ENCODE measurements around the gene CENPT. TPM values are rescaled to one million over a fixed set of nuclear protein-coding genes. Genes with fewer than 3 reads are reported as not detected.

Gene CENPT
- total and polyA plus RNA-seq, 10 of the 15 experiments (the other 5 are each of a cell fraction or from before 2014, with no cell fraction given): 1.1 to 45.7 (median 24.5) TPM

DNA sequence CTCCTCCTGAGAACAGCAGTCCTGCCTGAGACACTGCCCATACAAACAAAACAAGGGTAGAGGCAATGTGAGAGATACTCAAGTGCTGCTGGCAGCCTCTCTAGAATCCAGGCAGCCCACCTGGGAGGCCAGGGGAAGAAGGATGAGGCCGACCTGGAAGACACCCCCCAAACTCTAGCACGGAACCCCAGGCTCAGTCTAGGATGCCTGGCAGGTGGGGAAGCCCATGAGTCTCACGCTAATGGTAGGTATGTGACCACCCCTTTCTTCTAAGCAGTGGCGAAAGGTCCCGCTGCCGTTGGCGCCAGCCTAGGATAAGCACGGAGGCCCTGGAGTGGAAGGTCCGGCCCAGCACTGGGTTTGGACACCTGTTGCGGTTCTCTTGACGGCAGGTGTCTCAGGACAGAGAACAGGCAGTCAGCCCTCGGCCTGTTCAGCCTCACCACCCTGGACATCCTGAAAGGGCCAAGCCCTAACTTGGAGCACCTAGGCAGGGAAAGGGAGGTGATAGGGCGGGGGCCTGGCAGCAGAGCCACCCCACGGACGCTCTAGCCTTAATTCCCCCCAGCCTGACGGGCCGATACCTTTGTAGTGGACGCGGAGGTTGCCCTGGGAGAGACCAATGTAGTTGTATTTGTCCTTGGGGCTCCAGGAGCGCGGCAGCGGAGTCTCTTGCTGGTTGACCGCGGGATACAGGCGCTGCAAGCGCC is 41.6 kb downstream of the CENPT start (continued):
- TF ChIP-seq YBX1 (IDR thresholded peaks at IDR 0.05): no peak
- no peak for TF ChIP-seq RCOR1 (conservative IDR thresholded peaks at IDR 0.05; ENCODE audit: low read depth, low read length)
- TF ChIP-seq, protein P1, sequence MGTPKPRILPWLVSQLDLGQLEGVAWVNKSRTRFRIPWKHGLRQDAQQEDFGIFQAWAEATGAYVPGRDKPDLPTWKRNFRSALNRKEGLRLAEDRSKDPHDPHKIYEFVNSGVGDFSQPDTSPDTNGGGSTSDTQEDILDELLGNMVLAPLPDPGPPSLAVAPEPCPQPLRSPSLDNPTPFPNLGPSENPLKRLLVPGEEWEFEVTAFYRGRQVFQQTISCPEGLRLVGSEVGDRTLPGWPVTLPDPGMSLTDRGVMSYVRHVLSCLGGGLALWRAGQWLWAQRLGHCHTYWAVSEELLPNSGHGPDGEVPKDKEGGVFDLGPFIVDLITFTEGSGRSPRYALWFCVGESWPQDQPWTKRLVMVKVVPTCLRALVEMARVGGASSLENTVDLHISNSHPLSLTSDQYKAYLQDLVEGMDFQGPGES (IDR thresholded peaks at IDR 0.05): no peak
- TF ChIP-seq JUND (IDR thresholded peaks at IDR 0.05; ENCODE audit: low read depth, low read length): no peak
- no peak for TF ChIP-seq IKZF1 (conservative IDR thresholded peaks at IDR 0.05)
- TF ChIP-seq BCL11A (IDR thresholded peaks at IDR 0.05; ENCODE audit: low read depth, low read length): no peak
- TF ChIP-seq RELA (IDR thresholded peaks at IDR 0.05; ENCODE audit: borderline replicate concordance, partially characterized antibody): peak; percentile 18
- no peak for TF ChIP-seq PML (IDR thresholded peaks at IDR 0.05; ENCODE audit: low read length)
- TF ChIP-seq LARP7 (IDR thresholded peaks at IDR 0.05): 0 out of 2 replicates have a peak, but pooled peaks have one; percentile 49
- TF ChIP-seq RFX5 (IDR thresholded peaks at IDR 0.05; ENCODE audit: low read depth, low read length): no peak
- no peak for TF ChIP-seq IRF4 (IDR thresholded peaks at IDR 0.05; ENCODE audit: low read depth, low read length)
- TF ChIP-seq, protein P2, sequence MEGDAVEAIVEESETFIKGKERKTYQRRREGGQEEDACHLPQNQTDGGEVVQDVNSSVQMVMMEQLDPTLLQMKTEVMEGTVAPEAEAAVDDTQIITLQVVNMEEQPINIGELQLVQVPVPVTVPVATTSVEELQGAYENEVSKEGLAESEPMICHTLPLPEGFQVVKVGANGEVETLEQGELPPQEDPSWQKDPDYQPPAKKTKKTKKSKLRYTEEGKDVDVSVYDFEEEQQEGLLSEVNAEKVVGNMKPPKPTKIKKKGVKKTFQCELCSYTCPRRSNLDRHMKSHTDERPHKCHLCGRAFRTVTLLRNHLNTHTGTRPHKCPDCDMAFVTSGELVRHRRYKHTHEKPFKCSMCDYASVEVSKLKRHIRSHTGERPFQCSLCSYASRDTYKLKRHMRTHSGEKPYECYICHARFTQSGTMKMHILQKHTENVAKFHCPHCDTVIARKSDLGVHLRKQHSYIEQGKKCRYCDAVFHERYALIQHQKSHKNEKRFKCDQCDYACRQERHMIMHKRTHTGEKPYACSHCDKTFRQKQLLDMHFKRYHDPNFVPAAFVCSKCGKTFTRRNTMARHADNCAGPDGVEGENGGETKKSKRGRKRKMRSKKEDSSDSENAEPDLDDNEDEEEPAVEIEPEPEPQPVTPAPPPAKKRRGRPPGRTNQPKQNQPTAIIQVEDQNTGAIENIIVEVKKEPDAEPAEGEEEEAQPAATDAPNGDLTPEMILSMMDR (IDR thresholded peaks at IDR 0.05 in 2 of 3, conservative IDR thresholded peaks at IDR 0.05 in 1 of 3; ENCODE audit: control insufficient read depth in 2 of 3, extremely low read depth in 1 of 3, insufficient read depth in 1 of 3, low read depth in 3 of 3, low read length in 3 of 3): no peak
- TF ChIP-seq NBN (IDR thresholded peaks at IDR 0.05): no peak
- no peak for TF ChIP-seq CHD2 (IDR thresholded peaks at IDR 0.05; ENCODE audit: borderline replicate concordance, low read depth, low read length)
- TF ChIP-seq HDAC2 (IDR thresholded peaks at IDR 0.05): no peak
- TF ChIP-seq TARDBP (IDR thresholded peaks at IDR 0.05; ENCODE audit: borderline replicate concordance): no peak
- TF ChIP-seq, protein P3, sequence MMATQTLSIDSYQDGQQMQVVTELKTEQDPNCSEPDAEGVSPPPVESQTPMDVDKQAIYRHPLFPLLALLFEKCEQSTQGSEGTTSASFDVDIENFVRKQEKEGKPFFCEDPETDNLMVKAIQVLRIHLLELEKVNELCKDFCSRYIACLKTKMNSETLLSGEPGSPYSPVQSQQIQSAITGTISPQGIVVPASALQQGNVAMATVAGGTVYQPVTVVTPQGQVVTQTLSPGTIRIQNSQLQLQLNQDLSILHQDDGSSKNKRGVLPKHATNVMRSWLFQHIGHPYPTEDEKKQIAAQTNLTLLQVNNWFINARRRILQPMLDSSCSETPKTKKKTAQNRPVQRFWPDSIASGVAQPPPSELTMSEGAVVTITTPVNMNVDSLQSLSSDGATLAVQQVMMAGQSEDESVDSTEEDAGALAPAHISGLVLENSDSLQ (IDR thresholded peaks at IDR 0.05): no peak
- TF ChIP-seq SIX5 (IDR thresholded peaks at IDR 0.05; ENCODE audit: low read depth, low read length, severe bottlenecking): no peak
- TF ChIP-seq, protein P4, sequence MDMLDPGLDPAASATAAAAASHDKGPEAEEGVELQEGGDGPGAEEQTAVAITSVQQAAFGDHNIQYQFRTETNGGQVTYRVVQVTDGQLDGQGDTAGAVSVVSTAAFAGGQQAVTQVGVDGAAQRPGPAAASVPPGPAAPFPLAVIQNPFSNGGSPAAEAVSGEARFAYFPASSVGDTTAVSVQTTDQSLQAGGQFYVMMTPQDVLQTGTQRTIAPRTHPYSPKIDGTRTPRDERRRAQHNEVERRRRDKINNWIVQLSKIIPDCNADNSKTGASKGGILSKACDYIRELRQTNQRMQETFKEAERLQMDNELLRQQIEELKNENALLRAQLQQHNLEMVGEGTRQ (IDR thresholded peaks at IDR 0.05; ENCODE audit: borderline replicate concordance, low read depth, low read length): no peak
- peak; percentile 63; the same call in 1 of the 2 replicates for TF ChIP-seq RB1 (IDR thresholded peaks at IDR 0.05; ENCODE audit: borderline replicate concordance)
- TF ChIP-seq MLLT1 (IDR thresholded peaks at IDR 0.05): no peak
- no peak for TF ChIP-seq EED (IDR thresholded peaks at IDR 0.05; ENCODE audit: low read depth)
- no peak for TF ChIP-seq CHD4 (IDR thresholded peaks at IDR 0.05)
- TF ChIP-seq GATAD2B (conservative IDR thresholded peaks at IDR 0.05; ENCODE audit: low read depth): 0 out of 2 replicates have a peak, but pooled peaks have one; percentile 10
- TF ChIP-seq PAX5 (IDR thresholded peaks at IDR 0.05; ENCODE audit: borderline replicate concordance, low read depth, low read length): no peak
- no peak for TF ChIP-seq POLR2A (IDR thresholded peaks at IDR 0.05; ENCODE audit: low read depth, low read length)

Measured in GM12878 (cell line).